CD14-positive monocyte (primary cell): Measurements from ENCODE around the gene PTPRN2. TPM values are rescaled to one million over a fixed set of nuclear protein-coding genes. Genes with fewer than 3 reads are reported as not detected.

Source experiments
- DNase-seq, 3 donors: peaks; one replicate each; pipeline ENCODE4 v3.0.0-alpha.2; 2011 to 2022
- H2AFZ ChIP-seq: 2 replicates; pipeline ENCODE4 v1.6.0; 2012; ENCODE audit warnings: mild to moderate bottlenecking, low read depth, low read length, inconsistent platforms; ENCODE audit not compliant: insufficient read depth, poor library complexity, severe bottlenecking
- H3K27ac ChIP-seq, 2 donors: 1 replicate in 1 of 2; 2 replicates in 1 of 2; pipeline ENCODE4 v1.5.1; 2012 to 2013; ENCODE audit warnings: low read length in 2 of 2, control low read depth in 1 of 2, inconsistent platforms in 1 of 2, low read depth in 1 of 2, mild to moderate bottlenecking in 1 of 2
- H3K27me3 ChIP-seq, 2 donors: one replicate each; pipeline versions ENCODE4 v1.6.0 to v1.6.1; 2011 to 2013; ENCODE audit warnings: low read length in 2 of 2; ENCODE audit not compliant: control insufficient read depth in 2 of 2, insufficient read depth in 2 of 2
- H3K36me3 ChIP-seq, 2 donors: replicated peaks in 1 of 2; 1 replicate in 1 of 2; 2 replicates in 1 of 2; pipeline versions ENCODE4 v1.5.1 to v1.6.1; 2012 to 2013; ENCODE audit warnings: low read length in 2 of 2, control low read depth in 1 of 2, inconsistent platforms in 1 of 2, mild to moderate bottlenecking in 1 of 2; ENCODE audit not compliant: insufficient read depth in 2 of 2, control insufficient read depth in 1 of 2
- H3K4me1 ChIP-seq, 2 donors: 1 replicate in 1 of 2; 2 replicates in 1 of 2; pipeline versions ENCODE4 v1.5.1 to v1.6.1; 2012 to 2013; ENCODE audit warnings: low read length in 2 of 2, control low read depth in 1 of 2, inconsistent platforms in 1 of 2, mild to moderate bottlenecking in 1 of 2, moderate library complexity in 1 of 2; ENCODE audit not compliant: insufficient read depth in 2 of 2, control insufficient read depth in 1 of 2
- H3K4me2 ChIP-seq: replicated peaks from 2 replicates; pipeline ENCODE3; 2012; ENCODE audit warnings: low read length, moderate library complexity, mild to moderate bottlenecking; ENCODE audit not compliant: poor library complexity, severe bottlenecking; ENCODE audit errors: extremely low read depth
- H3K4me3 ChIP-seq, 3 experiments: fragments of 200-600 bp in 1 of 3; sonication (generic) in 1 of 3; replicated peaks in 1 of 3; 1 replicate in 2 of 3; 2 replicates in 1 of 3; pipeline ENCODE4 v1.5.1; 2011 to 2013; ENCODE audit warnings: low read length in 3 of 3, mild to moderate bottlenecking in 3 of 3, control low read depth in 2 of 3, low read depth in 2 of 3, inconsistent platforms in 1 of 3, moderate library complexity in 1 of 3
- H3K79me2 ChIP-seq: 2 replicates; pipeline ENCODE4 v1.6.0; 2012; ENCODE audit warnings: mild to moderate bottlenecking, control low read depth, inconsistent platforms, low read length, moderate library complexity; ENCODE audit not compliant: insufficient read depth
- H3K9ac ChIP-seq: 2 replicates; pipeline ENCODE4 v1.6.0; 2017; ENCODE audit warnings: low read length, mild to moderate bottlenecking; ENCODE audit not compliant: insufficient read depth, poor library complexity, severe bottlenecking
- H3K9me3 ChIP-seq, 2 donors: replicated peaks in 1 of 2; 1 replicate in 1 of 2; 2 replicates in 1 of 2; pipeline versions ENCODE4 v1.5.1 to v1.6.1; 2012 to 2013; ENCODE audit warnings: low read length in 2 of 2, control low read depth in 1 of 2; ENCODE audit not compliant: control insufficient read depth in 1 of 2, insufficient read depth in 1 of 2
- H4K20me1 ChIP-seq: 2 replicates; pipeline ENCODE4 v1.6.0; 2012; ENCODE audit warnings: mild to moderate bottlenecking, low read length, control low read depth, moderate library complexity; ENCODE audit not compliant: insufficient read depth
- H3K27ac Mint-ChIP-seq, 7 donors: one replicate each; pipeline ENCODE4 v1.8.0; 2020; ENCODE audit warnings: mild to moderate bottlenecking in 7 of 7, mixed read lengths in 7 of 7, moderate library complexity in 6 of 7, inconsistent platforms in 2 of 7
- H3K27me3 Mint-ChIP-seq, 3 donors: one replicate each; pipeline ENCODE4 v1.8.0; 2021 to 2022; ENCODE audit warnings: low read depth in 3 of 3, mild to moderate bottlenecking in 3 of 3, mixed read lengths in 3 of 3, moderate library complexity in 3 of 3, inconsistent platforms in 1 of 3
- H3K36me3 Mint-ChIP-seq, 2 donors: one replicate each; pipeline ENCODE4 v1.8.0; 2020; ENCODE audit warnings: mixed read lengths in 2 of 2, inconsistent platforms in 1 of 2, mild to moderate bottlenecking in 1 of 2
- H3K4me1 Mint-ChIP-seq: one replicate; pipeline ENCODE4 v1.8.0; 2020; ENCODE audit warnings: mild to moderate bottlenecking, mixed read lengths
- H3K4me3 Mint-ChIP-seq, 2 donors: one replicate each; pipeline ENCODE4 v1.8.0; 2020; ENCODE audit warnings: mild to moderate bottlenecking in 2 of 2, mixed read lengths in 2 of 2, moderate library complexity in 1 of 2
- H3K9me3 Mint-ChIP-seq, 7 donors: one replicate each; pipeline ENCODE4 v1.8.0; 2020 to 2022; ENCODE audit warnings: mixed read lengths in 7 of 7, mild to moderate bottlenecking in 6 of 7, moderate library complexity in 6 of 7, inconsistent platforms in 2 of 7
- WGBS: methylation state at CpG from one replicate; pipeline ENCODE4 v1.1.5; 2013; ENCODE audit warnings: missing lambda C conversion rate; ENCODE audit not compliant: insufficient coverage; 5-methylcytosine and 5-hydroxymethylcytosine counted together
- intact Hi-C, 2 donors: fragments of 100-400 bp; cut with micrococcal nuclease; formaldehyde crosslinking; loops; one replicate each; pipeline versions ENCODE4 v1.15.0 to v1.15.1; 2023
- polyA plus RNA-seq, 3 donors: library from polyadenylated mRNA; depleted of rRNA in 1 of 3; unstranded in 2 of 3; stranded (reverse) in 1 of 3; fragments of 300-500 nt in 2 of 3; fragments of >200 nt in 1 of 3; fragmentation: Illumina TruSeq in 2 of 3; gene quantifications; 1 replicate in 2 of 3; 2 replicates in 1 of 3; pipeline ENCODE4 v1.2.3, GENCODE V29; 2012 to 2021
- TF ChIP-seq, protein P1 (sequence below): fragments of 200-600 bp; IDR thresholded peaks from one replicate; pipeline ENCODE4 v1.8.0; 2022; ENCODE audit warnings: antibody characterized with exemption, mild to moderate bottlenecking

PTPRN2 gene
- polyA plus RNA-seq, 3 donors, result 0.25 to 1.4 (median 0.97) TPM

DNA sequence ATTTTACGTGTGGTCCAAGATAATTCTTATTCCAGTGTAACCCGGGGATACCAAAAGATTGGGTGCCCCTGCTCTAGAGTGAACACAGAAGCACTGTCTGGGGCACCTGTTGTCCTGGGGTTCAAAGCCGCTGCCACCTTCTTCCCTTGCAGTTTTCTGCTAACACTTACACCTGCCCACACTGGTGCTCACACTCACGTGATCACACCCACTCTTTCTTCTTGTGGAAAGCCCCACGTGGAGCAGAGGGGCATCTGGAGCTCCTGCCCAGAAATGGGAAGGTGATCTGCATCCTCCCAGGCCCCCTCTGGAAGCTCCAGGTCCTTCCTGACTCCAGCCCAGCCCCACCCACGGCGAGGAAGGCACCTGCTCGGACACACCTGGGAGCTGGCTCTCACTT is 42.9 kb downstream of the PTPRN2 start:
- H3K27me3 ChIP-seq, result no peaks in the 10 kb centered on the region
- intact Hi-C loops, result no loop called here
- Mint-ChIP-seq H3K4me1 (peaks cover 9% of the 10 kb centered on the region), H3K27me3 (peaks cover 3 to 5% (median 4%) of the 10 kb centered on the region in 3 donors), H3K27ac (no peak overlapping the region), H3K4me3 (no peak overlapping the region), H3K9me3 (peaks cover 0 to 3% (median 0%) of the 10 kb centered on the region in 7 donors), H3K36me3 (no peaks in the 10 kb centered on the region)
- TF ChIP-seq, protein P1, sequence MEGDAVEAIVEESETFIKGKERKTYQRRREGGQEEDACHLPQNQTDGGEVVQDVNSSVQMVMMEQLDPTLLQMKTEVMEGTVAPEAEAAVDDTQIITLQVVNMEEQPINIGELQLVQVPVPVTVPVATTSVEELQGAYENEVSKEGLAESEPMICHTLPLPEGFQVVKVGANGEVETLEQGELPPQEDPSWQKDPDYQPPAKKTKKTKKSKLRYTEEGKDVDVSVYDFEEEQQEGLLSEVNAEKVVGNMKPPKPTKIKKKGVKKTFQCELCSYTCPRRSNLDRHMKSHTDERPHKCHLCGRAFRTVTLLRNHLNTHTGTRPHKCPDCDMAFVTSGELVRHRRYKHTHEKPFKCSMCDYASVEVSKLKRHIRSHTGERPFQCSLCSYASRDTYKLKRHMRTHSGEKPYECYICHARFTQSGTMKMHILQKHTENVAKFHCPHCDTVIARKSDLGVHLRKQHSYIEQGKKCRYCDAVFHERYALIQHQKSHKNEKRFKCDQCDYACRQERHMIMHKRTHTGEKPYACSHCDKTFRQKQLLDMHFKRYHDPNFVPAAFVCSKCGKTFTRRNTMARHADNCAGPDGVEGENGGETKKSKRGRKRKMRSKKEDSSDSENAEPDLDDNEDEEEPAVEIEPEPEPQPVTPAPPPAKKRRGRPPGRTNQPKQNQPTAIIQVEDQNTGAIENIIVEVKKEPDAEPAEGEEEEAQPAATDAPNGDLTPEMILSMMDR, result no peak
- H4K20me1 ChIP-seq, result no peaks in the 10 kb centered on the region
- no peak overlapping the region for H2AFZ ChIP-seq
- no peak overlapping the region for H3K27ac ChIP-seq
- WGBS, result 77% methylated on average over 8 of the region's 8 CpGs
- H3K4me3 ChIP-seq, result no peak overlapping the region
- H3K79me2 ChIP-seq, result no peaks in the 10 kb centered on the region
- peaks cover 10 to 11% of the 10 kb centered on the region in 2 donors for H3K4me1 ChIP-seq
- no peak overlapping the region for H3K4me2 ChIP-seq
- no peak overlapping the region for H3K9ac ChIP-seq
- H3K36me3 ChIP-seq, result no peaks in the 10 kb centered on the region
- no peaks in the 10 kb centered on the region for H3K9me3 ChIP-seq
- no peak for DNase-seq

DNA sequence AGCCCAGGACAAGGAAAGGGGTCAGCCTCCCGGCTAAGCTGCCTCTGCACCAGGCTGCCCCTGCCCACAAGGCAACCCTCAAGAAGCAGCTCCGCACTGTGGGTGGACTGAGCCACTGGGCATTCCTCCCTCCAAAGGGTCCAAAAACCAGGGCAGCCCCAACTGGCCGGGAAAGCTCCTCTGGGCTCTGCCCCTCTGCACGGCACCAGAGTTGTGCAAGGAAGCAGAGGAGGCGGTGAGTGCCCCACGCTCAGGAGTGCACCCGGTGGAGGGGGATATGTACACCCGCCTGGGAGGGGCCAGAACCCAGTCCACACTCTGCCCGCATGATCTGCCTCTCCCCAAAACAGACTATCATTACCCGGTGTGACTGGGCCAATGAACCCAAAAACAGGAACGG is 43.8 kb downstream of the PTPRN2 start:
- no peak overlapping the region for H3K9ac ChIP-seq
- no peaks in the 10 kb centered on the region for H3K36me3 Mint-ChIP-seq
- H3K4me3 ChIP-seq, result no peak overlapping the region
- peaks cover 0 to 3% (median 0%) of the 10 kb centered on the region in 7 donors for H3K9me3 Mint-ChIP-seq
- no peak overlapping the region for H3K27ac ChIP-seq
- no peaks in the 10 kb centered on the region for H3K36me3 ChIP-seq
- peaks cover 9% of the 10 kb centered on the region for H3K4me1 Mint-ChIP-seq
- TF ChIP-seq, protein P1, result no peak
- H2AFZ ChIP-seq, result no peak overlapping the region
- peaks cover 3 to 5% (median 4%) of the 10 kb centered on the region in 3 donors for H3K27me3 Mint-ChIP-seq
- H3K4me1 ChIP-seq, result peaks cover 10 to 11% of the 10 kb centered on the region in 2 donors
- intact Hi-C loops, result no loop called here
- no peak overlapping the region for H3K27ac Mint-ChIP-seq
- no peak overlapping the region for H3K4me3 Mint-ChIP-seq
- WGBS, result 78% methylated on average over 8 of the region's 11 CpGs
- no peaks in the 10 kb centered on the region for H4K20me1 ChIP-seq
- no peaks in the 10 kb centered on the region for H3K9me3 ChIP-seq
- H3K79me2 ChIP-seq, result no peaks in the 10 kb centered on the region
- DNase-seq, result no peak
- H3K4me2 ChIP-seq, result no peak overlapping the region
- H3K27me3 ChIP-seq, result no peaks in the 10 kb centered on the region
